ENCODE data around the gene RBBP8.
A peak's percentile ranks its signal among the peaks of the same experiment; 100 is the strongest.

The RBBP8 gene

GRCh38 chr18:22974707-22975106 lies 41.6 kb downstream of the RBBP8 start:
- H3K4me3 ChIP-seq (replicated peaks; ENCODE audit: low read depth, low read length): no peak overlapping the region
- no peak for TF ChIP-seq CTCF (IDR thresholded peaks at IDR 0.05; ENCODE audit: low read depth, low read length, missing control alignments)
- DNase-seq (ENCODE audit: extremely low read depth, low read depth): no peak

- no peak overlapping the region for H3K4me3 ChIP-seq (replicated peaks; ENCODE audit: low read depth, low read length)
- DNase-seq (ENCODE audit: extremely low read depth, low read depth): no peak
- no peak for TF ChIP-seq CTCF (IDR thresholded peaks at IDR 0.05; ENCODE audit: low read depth, low read length, missing control alignments)
These were observed 42.4 kb downstream of the RBBP8 start for GRCh38 chr18:22975508-22975907.

GRCh38 chr18:22977847-22978701 lies 44.9 kb downstream of the RBBP8 start:
- no peak for TF ChIP-seq CTCF (IDR thresholded peaks at IDR 0.05; ENCODE audit: low read depth, low read length, missing control alignments)
- no peak overlapping the region for H3K4me3 ChIP-seq (replicated peaks; ENCODE audit: low read depth, low read length)
- DNase-seq (ENCODE audit: extremely low read depth, low read depth): peak; percentile 52

- DNase-seq (ENCODE audit: extremely low read depth, low read depth): no peak
- no peak for TF ChIP-seq CTCF (IDR thresholded peaks at IDR 0.05; ENCODE audit: low read depth, low read length, missing control alignments)
- no peak overlapping the region for H3K4me3 ChIP-seq (replicated peaks; ENCODE audit: low read depth, low read length)
These were observed 47.3 kb downstream of the RBBP8 start for GRCh38 chr18:22980394-22980793.

- H3K4me3 ChIP-seq (replicated peaks; ENCODE audit: low read depth, low read length): no peak overlapping the region
- TF ChIP-seq CTCF (IDR thresholded peaks at IDR 0.05; ENCODE audit: low read depth, low read length, missing control alignments): no peak
- no peak for DNase-seq (ENCODE audit: extremely low read depth, low read depth)
These were observed 48.4 kb downstream of the RBBP8 start for GRCh38 chr18:22981274-22982133.

- DNase-seq (ENCODE audit: extremely low read depth, low read depth): peak; percentile 5
- peak; percentile 16 for TF ChIP-seq CTCF (IDR thresholded peaks at IDR 0.05; ENCODE audit: low read depth, low read length, missing control alignments)
- no peak overlapping the region for H3K4me3 ChIP-seq (replicated peaks; ENCODE audit: low read depth, low read length)
These were observed 50.0 kb downstream of the RBBP8 start for GRCh38 chr18:22983175-22983574.

All from HFF-Myc (cell line).